C4-2B (cell line): ENCODE data around the gene AHRR.

Experiments
- ZFX ChIP-seq: fragments of 450-650 bp; IDR thresholded peaks from 2 replicates; pipeline ENCODE4 v1.6.1; 2017
- TF ChIP-seq, protein P1 (sequence below): fragments of 450-650 bp; conservative IDR thresholded peaks from 2 replicates; pipeline ENCODE4 v1.5.1; 2017; ENCODE audit warnings: mild to moderate bottlenecking

- TF ChIP-seq, protein P1, sequence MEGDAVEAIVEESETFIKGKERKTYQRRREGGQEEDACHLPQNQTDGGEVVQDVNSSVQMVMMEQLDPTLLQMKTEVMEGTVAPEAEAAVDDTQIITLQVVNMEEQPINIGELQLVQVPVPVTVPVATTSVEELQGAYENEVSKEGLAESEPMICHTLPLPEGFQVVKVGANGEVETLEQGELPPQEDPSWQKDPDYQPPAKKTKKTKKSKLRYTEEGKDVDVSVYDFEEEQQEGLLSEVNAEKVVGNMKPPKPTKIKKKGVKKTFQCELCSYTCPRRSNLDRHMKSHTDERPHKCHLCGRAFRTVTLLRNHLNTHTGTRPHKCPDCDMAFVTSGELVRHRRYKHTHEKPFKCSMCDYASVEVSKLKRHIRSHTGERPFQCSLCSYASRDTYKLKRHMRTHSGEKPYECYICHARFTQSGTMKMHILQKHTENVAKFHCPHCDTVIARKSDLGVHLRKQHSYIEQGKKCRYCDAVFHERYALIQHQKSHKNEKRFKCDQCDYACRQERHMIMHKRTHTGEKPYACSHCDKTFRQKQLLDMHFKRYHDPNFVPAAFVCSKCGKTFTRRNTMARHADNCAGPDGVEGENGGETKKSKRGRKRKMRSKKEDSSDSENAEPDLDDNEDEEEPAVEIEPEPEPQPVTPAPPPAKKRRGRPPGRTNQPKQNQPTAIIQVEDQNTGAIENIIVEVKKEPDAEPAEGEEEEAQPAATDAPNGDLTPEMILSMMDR, result no peak
- no peak for TF ChIP-seq ZFX
These were observed 162.1 kb downstream of the AHRR start for GRCh38 chr5:483434-484140.
